Stimulated activated naive CD8-positive, alpha-beta T cell treated with anti-CD3 and anti-CD28 coated beads, Interleukin-15, amount 100 ng/mL, for 72 hours (primary cell): ENCODE measurements around the gene COL5A1.
A peak's percentile ranks its signal among the peaks of the same experiment; 100 is the strongest.

ENCODE experiments used
- ATAC-seq: fragments of 150-1000 bp; cut with Tn5 transposase; 2 replicates; pipeline ENCODE4 v1.10.0; 2021; ENCODE audit warnings: mild to moderate bottlenecking, moderate library complexity
- DNase-seq, 2 donors: peaks; one replicate each; pipeline ENCODE4 v3.0.0; 2021 to 2022
- H3K27ac Mint-ChIP-seq, 2 donors: one replicate each; pipeline ENCODE4 v1.8.0; 2022; ENCODE audit warnings: mild to moderate bottlenecking in 2 of 2, mixed read lengths in 2 of 2, moderate library complexity in 2 of 2
- H3K27me3 Mint-ChIP-seq: one replicate; pipeline ENCODE4 v1.8.0; 2022; ENCODE audit warnings: mixed read lengths
- H3K4me1 Mint-ChIP-seq: one replicate; pipeline ENCODE4 v1.8.0; 2022; ENCODE audit warnings: mild to moderate bottlenecking, mixed read lengths
- H3K4me3 Mint-ChIP-seq, 2 donors: one replicate each; pipeline ENCODE4 v1.8.0; 2022; ENCODE audit warnings: mild to moderate bottlenecking in 2 of 2, mixed read lengths in 2 of 2, moderate library complexity in 1 of 2
- H3K9me3 Mint-ChIP-seq, 2 donors: one replicate each; pipeline ENCODE4 v1.8.0; 2022; ENCODE audit warnings: mixed read lengths in 2 of 2

The COL5A1 gene

GRCh38 chr9:134602547-134603362 lies 38.8 kb upstream of the COL5A1 start:
- Mint-ChIP-seq H3K9me3 (no peaks in the 10 kb centered on the region), H3K4me1 (no peaks in the 10 kb centered on the region), H3K4me3 (no peak overlapping the region), H3K27ac (no peak overlapping the region), H3K27me3 (no peaks in the 10 kb centered on the region)
- DNase-seq (no peak), ATAC-seq (no peak)

- DNase-seq, result no peak
- no peak for ATAC-seq
- Mint-ChIP-seq H3K4me3 (no peak overlapping the region), H3K4me1 (no peaks in the 10 kb centered on the region), H3K9me3 (no peaks in the 10 kb centered on the region), H3K27ac (no peak overlapping the region), H3K27me3 (no peaks in the 10 kb centered on the region)
Observed at GRCh38 chr9:134604834-134605233, 36.8 kb upstream of the COL5A1 start.

- Mint-ChIP-seq H3K27me3 (no peaks in the 10 kb centered on the region), H3K4me3 (no peak overlapping the region), H3K27ac (no peak overlapping the region), H3K4me1 (no peaks in the 10 kb centered on the region), H3K9me3 (no peaks in the 10 kb centered on the region)
- no peak for ATAC-seq
- DNase-seq, result no peak
Observed at GRCh38 chr9:134605351-134605965, 36.1 kb upstream of the COL5A1 start.

- no peak overlapping the region for H3K27ac Mint-ChIP-seq
- H3K4me3 Mint-ChIP-seq, result no peak overlapping the region
- H3K9me3 Mint-ChIP-seq, result peaks cover 0 to 4% of the 10 kb centered on the region in 2 donors
- no peak for DNase-seq
- no peak for ATAC-seq
- H3K4me1 Mint-ChIP-seq, result no peaks in the 10 kb centered on the region
- no peaks in the 10 kb centered on the region for H3K27me3 Mint-ChIP-seq
Observed at GRCh38 chr9:134605966-134606357, 35.6 kb upstream of the COL5A1 start.

- Mint-ChIP-seq H3K4me1 (no peaks in the 10 kb centered on the region), H3K9me3 (peaks cover 0 to 8% of the 10 kb centered on the region in 2 donors), H3K4me3 (no peak overlapping the region), H3K27ac (no peak overlapping the region), H3K27me3 (no peaks in the 10 kb centered on the region)
- DNase-seq (no peak), ATAC-seq (no peak)
Observed at GRCh38 chr9:134606951-134607731, 34.5 kb upstream of the COL5A1 start.

GRCh38 chr9:134607971-134608370 lies 33.6 kb upstream of the COL5A1 start:
- H3K4me3 Mint-ChIP-seq, result no peak overlapping the region
- ATAC-seq (no peak), DNase-seq (no peak)
- peaks cover 0 to 17% of the 10 kb centered on the region in 2 donors for H3K9me3 Mint-ChIP-seq
- H3K4me1 Mint-ChIP-seq, result no peaks in the 10 kb centered on the region
- H3K27me3 Mint-ChIP-seq, result no peaks in the 10 kb centered on the region
- H3K27ac Mint-ChIP-seq, result no peak overlapping the region

GRCh38 chr9:134611046-134611445 lies 30.6 kb upstream of the COL5A1 start:
- Mint-ChIP-seq H3K4me1 (no peaks in the 10 kb centered on the region), H3K27me3 (no peaks in the 10 kb centered on the region), H3K27ac (no peak overlapping the region), H3K9me3 (peaks cover 0 to 18% of the 10 kb centered on the region in 2 donors), H3K4me3 (no peak overlapping the region)
- ATAC-seq, result no peak
- DNase-seq, result no peak

GRCh38 chr9:134612309-134612708 lies 29.3 kb upstream of the COL5A1 start:
- H3K27me3 Mint-ChIP-seq, result no peaks in the 10 kb centered on the region
- H3K27ac Mint-ChIP-seq, result no peak overlapping the region
- no peaks in the 10 kb centered on the region for H3K4me1 Mint-ChIP-seq
- H3K9me3 Mint-ChIP-seq, result peaks cover 0 to 18% of the 10 kb centered on the region in 2 donors
- DNase-seq (no peak), ATAC-seq (no peak)
- no peak overlapping the region for H3K4me3 Mint-ChIP-seq

- ATAC-seq, result no peak
- DNase-seq, result no peak
- no peaks in the 10 kb centered on the region for H3K4me1 Mint-ChIP-seq
- no peak overlapping the region for H3K27ac Mint-ChIP-seq
- no peak overlapping the region for H3K4me3 Mint-ChIP-seq
- H3K9me3 Mint-ChIP-seq, result peaks cover 0 to 18% of the 10 kb centered on the region in 2 donors
- no peaks in the 10 kb centered on the region for H3K27me3 Mint-ChIP-seq
Observed at GRCh38 chr9:134612715-134613114, 28.9 kb upstream of the COL5A1 start.

- ATAC-seq (no peak), DNase-seq (no peak)
- Mint-ChIP-seq H3K27ac (no peak overlapping the region), H3K4me1 (no peaks in the 10 kb centered on the region), H3K4me3 (no peak overlapping the region), H3K9me3 (peaks cover 0 to 18% of the 10 kb centered on the region in 2 donors), H3K27me3 (peaks cover 8% of the 10 kb centered on the region)
Observed at GRCh38 chr9:134614256-134614655, 27.3 kb upstream of the COL5A1 start.

- ATAC-seq, result no peak
- Mint-ChIP-seq H3K4me1 (no peaks in the 10 kb centered on the region), H3K27me3 (peaks cover 8% of the 10 kb centered on the region)
Observed at GRCh38 chr9:134616341-134616740, 25.3 kb upstream of the COL5A1 start.

GRCh38 chr9:134617246-134617645 lies 24.4 kb upstream of the COL5A1 start:
- DNase-seq (no peak), ATAC-seq (no peak)
- Mint-ChIP-seq H3K4me1 (no peaks in the 10 kb centered on the region), H3K27me3 (peaks cover 8% of the 10 kb centered on the region), H3K9me3 (peaks cover 0 to 8% of the 10 kb centered on the region in 2 donors), H3K4me3 (no peak overlapping the region), H3K27ac (no peak overlapping the region)

More at GRCh38 chr9:134616341-134616740, 25.3 kb upstream of the COL5A1 start:
- Mint-ChIP-seq H3K4me3 (no peak overlapping the region), H3K9me3 (peaks cover 0 to 13% of the 10 kb centered on the region in 2 donors), H3K27ac (no peak overlapping the region)
- DNase-seq, result no peak

GRCh38 chr9:134617836-134618162 lies 23.8 kb upstream of the COL5A1 start:
- no peak overlapping the region for H3K4me3 Mint-ChIP-seq
- ATAC-seq (no peak), DNase-seq (no peak)
- no peak overlapping the region for H3K27ac Mint-ChIP-seq
- peaks cover 8% of the 10 kb centered on the region for H3K27me3 Mint-ChIP-seq
- peaks cover 0 to 3% of the 10 kb centered on the region in 2 donors for H3K9me3 Mint-ChIP-seq
- H3K4me1 Mint-ChIP-seq, result no peaks in the 10 kb centered on the region

- Mint-ChIP-seq H3K27ac (peak overlapping the region in 1 of 2 donors; percentile 68), H3K4me1 (no peaks in the 10 kb centered on the region), H3K9me3 (no peaks in the 10 kb centered on the region), H3K27me3 (peaks cover 8% of the 10 kb centered on the region), H3K4me3 (no peak overlapping the region)
- no peak for ATAC-seq
- no peak for DNase-seq
Observed at GRCh38 chr9:134618163-134618832, 23.3 kb upstream of the COL5A1 start.

GRCh38 chr9:134618833-134619447 lies 22.7 kb upstream of the COL5A1 start:
- H3K4me3 Mint-ChIP-seq, result no peak overlapping the region
- H3K27me3 Mint-ChIP-seq, result peaks cover 8% of the 10 kb centered on the region
- H3K9me3 Mint-ChIP-seq, result no peaks in the 10 kb centered on the region
- H3K4me1 Mint-ChIP-seq, result no peaks in the 10 kb centered on the region
- ATAC-seq (peak; percentile 28), DNase-seq (no peak)
- no peak overlapping the region for H3K27ac Mint-ChIP-seq
